DMS 273 treated with DMSO at 0.1 percent for 48 hours (cell line): ENCODE results near the gene MILR1.
A peak's percentile ranks its signal among the peaks of the same experiment; 100 is the strongest.
"Not testable (repeated sequence)": the region's sequence is repeated elsewhere in the genome, so short reads cannot be mapped to it uniquely, and the experiment has no call there.

ENCODE experiments used
- DNase-seq: peaks from one replicate; lab custom pipeline; 2025; lab: John Stamatoyannopoulos, UW

The MILR1 gene, protein sequence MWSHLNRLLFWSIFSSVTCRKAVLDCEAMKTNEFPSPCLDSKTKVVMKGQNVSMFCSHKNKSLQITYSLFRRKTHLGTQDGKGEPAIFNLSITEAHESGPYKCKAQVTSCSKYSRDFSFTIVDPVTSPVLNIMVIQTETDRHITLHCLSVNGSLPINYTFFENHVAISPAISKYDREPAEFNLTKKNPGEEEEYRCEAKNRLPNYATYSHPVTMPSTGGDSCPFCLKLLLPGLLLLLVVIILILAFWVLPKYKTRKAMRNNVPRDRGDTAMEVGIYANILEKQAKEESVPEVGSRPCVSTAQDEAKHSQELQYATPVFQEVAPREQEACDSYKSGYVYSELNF

GRCh38 chr17:64448665-64449512, at the start of gene MILR1:
TSS of gene MILR1 (plus strand) at chr17:64449115. CDS start at chr17:64449169, 54 bp downstream.
- no peak for DNase-seq

- DNase-seq = no peak
Observed at GRCh38 chr17:64399767-64400156, 49.2 kb upstream of the MILR1 start.

GRCh38 chr17:64400642-64401041, 48.3 kb upstream of the MILR1 start:
- no peak for DNase-seq

DNA sequence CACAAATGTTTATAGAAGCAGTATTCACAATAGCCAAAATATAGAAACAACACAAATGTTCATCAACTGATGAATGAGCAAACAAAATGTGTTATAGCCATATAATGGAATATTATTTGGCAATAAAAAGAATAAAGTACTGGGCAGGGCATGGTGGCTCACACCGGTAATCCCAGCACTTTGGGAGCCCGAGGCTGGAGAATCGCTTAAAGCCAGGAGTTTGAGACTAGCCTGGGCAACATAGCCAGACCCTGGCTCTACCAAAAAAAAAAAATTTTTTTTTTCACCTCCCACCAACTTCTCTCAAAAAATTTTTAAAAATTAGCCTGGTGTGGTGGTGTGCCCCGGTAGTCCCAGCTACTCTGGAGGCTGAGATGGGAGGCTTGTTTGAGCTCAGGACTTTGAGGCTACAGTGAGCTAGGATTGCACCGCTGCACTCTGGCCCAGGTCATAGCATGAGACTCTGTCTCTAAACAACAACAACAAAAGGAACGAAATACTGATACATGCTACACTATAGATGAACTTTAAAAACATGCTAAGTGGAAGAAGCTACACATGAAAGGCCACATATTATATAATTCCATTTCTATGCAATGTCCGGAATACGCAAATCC, 47.6 kb upstream of the MILR1 start:
- no peak for DNase-seq

DNA sequence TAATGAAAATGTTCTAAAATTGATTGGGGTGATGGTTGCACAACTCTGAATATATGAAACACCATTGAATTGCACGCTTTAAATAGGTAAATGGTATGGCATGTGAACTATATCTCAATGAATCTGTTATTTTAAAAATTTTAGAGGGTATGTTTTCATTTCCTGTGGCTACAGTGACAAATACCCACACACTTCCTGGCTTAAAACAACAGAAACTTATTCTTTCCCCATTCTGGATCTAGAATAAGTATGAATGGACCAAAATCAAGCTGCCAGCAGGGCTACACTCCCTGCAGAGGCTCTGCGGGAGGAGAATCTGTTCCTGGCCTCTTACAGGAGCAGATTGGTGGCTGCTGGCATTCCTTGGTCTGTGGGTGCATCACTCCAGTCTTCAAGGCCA, 47.0 kb upstream of the MILR1 start:
- no peak for DNase-seq

DNA sequence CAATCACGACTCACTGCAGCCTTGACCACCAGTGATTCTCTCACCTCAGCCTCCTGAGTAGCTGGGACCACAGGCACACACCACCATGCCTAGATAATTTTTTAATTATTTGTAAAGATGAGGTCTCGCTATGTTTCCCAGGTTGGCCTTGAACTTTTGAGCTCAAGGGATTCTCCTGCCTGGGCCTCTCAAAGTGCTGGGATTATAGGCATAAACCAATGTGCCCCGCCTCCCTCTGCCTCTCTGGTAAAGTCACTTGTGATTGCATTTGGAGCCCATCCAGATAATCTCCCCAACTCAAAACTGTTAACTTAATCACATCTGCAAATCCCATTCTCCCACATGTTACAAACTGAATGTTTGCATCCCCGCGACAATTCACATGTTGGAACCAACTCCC, 46.4 kb upstream of the MILR1 start:
- no peak for DNase-seq

DNA sequence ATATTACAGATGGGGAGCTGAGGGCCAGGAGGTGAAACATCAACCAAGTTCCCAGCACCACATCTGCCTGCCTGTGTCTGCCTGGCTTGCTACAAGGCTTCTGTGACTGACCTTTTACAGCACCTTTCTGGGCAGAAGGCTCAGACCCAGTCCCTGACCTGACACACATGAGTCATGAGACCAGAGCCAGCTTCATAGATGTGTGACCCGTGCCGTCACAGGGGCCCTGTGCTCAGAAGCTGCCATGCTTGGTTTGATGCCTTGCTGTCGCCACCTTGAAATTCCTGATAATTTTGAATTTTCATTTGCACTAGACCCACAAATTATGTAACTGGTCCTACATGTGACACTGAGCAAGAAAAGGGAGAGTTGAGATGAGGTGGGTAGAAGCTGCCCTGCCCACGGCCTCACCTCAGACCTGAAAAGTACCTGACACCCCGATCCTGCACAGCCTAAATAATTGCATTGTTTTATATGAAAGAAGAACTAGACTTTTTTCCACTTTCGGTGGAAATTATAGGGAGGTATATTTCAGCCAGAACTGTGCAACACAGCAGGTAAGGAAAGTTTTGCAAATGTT, 44.9 kb upstream of the MILR1 start:
- no peak for DNase-seq

DNA sequence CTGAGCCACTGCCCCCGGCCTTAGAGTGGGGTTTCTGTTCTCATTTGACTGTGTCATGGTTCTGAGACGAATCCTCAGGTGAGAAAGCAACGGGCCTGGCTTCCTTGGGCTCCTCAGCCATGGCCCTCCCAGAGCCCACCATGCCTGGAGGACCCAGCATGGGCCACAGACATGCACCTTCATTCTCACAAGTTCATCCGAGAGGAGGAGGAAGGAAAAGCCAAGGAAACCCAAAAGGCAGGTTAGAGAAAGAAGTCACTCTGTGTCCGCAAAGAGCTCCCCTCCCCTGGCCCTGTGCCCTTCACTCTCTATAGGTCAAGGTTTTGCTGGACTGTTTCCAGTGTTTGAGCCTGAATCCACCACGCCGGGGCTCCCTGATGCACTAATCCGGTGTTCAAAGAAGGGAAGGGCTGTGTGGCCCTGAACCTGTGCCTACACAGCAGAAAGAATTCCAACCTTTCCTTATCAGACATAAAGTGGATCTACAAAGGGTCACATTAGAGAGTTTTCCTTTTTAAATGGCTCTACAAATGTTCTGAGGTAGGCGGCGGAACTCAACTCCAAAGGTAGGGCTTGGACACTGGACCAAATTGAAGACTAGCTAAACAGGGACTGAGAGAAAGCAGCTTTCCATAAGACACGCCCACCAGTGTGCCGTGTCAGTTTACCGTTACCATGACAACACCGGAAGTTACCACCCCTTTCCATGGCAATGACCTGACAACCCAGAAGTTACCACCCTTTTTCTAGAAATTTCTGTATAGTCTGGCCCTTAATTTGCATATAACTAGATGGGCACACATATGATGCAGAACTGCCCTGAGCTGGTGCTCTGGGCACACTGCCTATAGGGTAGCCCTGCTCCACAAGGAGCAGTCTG, 42.4 kb upstream of the MILR1 start:
- DNase-seq = no peak

- no peak for DNase-seq
Observed at GRCh38 chr17:64410750-64411490, 38.0 kb upstream of the MILR1 start.

- DNase-seq = no peak
Observed at GRCh38 chr17:64411999-64412771, 36.7 kb upstream of the MILR1 start.

- no peak for DNase-seq
Observed at GRCh38 chr17:64412944-64413381, 36.0 kb upstream of the MILR1 start.

DNA sequence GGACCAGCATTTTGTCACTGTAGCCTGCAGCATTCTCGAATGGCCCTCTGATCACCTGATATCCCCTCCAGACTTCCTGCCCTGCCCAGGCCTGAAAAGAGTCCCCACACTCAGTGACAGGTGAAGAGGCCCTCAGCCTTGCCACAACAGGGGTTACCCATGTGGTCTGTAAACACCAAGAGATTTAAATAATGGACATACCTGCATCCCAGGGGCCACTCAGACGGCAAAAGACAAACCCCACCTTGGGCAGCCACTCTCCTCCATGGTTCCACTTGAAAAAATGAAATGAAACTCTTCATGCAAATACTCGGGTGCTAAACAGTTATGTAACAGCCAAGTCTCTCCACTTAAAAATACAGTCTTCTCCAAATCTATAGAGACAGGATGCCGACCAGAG, 35.4 kb upstream of the MILR1 start:
- DNase-seq = no peak

- DNase-seq = peak; percentile 67
Observed at GRCh38 chr17:64418506-64419339, 30.2 kb upstream of the MILR1 start.

GRCh38 chr17:64420143-64420670, 28.7 kb upstream of the MILR1 start:
- peak; percentile 45 for DNase-seq

- DNase-seq = not testable (repeated sequence)
Observed at GRCh38 chr17:64422121-64422520, 26.8 kb upstream of the MILR1 start.

- no peak for DNase-seq
Observed at GRCh38 chr17:64423881-64424280, 25.0 kb upstream of the MILR1 start.

DNA sequence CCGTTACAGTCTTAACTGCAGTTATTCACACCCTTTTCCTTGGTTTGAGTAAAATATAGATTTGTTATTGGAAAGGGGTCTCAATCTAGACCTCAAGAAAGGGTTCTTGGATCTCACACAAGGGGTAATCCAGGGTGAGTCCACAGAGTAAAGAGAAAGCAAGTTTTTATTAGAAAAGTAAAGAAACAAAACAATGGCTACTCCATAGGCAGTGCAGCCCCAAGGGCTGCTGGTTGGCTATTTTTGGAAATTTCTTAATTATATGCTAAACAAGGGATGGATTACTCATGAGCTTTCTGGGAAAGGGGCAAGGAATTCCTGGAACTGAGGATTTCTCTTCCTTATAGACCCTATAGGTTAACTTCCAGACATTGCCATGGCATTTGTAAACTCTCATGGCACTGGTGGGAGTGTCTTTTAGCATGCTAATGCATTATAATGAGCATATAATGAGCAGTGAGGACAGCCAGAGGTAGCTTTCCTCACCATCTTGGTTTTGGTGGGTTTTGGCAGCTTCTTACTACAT, 24.5 kb upstream of the MILR1 start:
- DNase-seq = no peak

DNA sequence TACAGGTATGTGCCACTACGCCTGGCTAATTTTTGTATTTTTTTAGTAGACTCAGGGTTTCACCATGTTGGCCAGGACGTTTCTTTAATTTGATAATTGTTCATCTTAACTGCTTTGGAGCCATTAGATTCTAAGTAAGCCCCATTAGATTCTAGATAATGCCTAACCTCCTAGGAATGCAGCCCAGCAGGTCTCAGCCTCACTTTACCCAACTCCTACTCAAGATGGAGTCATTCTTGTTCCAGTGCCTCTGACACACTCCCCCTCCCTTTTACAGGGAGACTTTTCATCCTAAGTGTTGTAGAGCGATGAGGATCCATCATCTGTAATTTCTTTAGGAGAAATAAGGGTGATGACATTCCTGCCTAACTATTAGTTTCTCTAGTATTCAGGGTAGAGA, 23.7 kb upstream of the MILR1 start:
- DNase-seq = no peak
